Measurements from ENCODE around the gene ZHX3.

Gene ZHX3

DNA sequence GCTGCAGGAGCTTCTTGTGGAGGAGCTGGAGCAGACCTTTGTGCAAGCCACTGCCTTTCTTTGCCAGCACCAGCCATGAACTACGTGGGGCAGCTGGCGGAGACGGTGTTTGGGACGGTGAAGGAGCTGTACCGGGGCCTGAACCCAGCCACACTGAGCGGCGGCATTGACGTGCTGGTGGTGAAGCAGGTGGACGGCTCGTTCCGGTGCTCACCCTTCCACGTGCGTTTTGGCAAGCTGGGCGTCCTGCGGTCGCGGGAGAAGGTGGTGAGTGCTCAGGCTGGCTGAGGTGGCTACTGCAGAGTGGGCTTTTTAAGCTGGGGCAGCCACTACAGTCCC, 28.2 kb upstream of the ZHX3 start:
- no peak overlapping the region for H3K4me3 ChIP-seq (ENCODE audit: low read length)
- no peak for DNase-seq (ENCODE audit: low read depth)
- TF ChIP-seq, protein P1, sequence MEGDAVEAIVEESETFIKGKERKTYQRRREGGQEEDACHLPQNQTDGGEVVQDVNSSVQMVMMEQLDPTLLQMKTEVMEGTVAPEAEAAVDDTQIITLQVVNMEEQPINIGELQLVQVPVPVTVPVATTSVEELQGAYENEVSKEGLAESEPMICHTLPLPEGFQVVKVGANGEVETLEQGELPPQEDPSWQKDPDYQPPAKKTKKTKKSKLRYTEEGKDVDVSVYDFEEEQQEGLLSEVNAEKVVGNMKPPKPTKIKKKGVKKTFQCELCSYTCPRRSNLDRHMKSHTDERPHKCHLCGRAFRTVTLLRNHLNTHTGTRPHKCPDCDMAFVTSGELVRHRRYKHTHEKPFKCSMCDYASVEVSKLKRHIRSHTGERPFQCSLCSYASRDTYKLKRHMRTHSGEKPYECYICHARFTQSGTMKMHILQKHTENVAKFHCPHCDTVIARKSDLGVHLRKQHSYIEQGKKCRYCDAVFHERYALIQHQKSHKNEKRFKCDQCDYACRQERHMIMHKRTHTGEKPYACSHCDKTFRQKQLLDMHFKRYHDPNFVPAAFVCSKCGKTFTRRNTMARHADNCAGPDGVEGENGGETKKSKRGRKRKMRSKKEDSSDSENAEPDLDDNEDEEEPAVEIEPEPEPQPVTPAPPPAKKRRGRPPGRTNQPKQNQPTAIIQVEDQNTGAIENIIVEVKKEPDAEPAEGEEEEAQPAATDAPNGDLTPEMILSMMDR (conservative IDR thresholded peaks at IDR 0.05; ENCODE audit: low read depth, low read length), result no peak

DNA sequence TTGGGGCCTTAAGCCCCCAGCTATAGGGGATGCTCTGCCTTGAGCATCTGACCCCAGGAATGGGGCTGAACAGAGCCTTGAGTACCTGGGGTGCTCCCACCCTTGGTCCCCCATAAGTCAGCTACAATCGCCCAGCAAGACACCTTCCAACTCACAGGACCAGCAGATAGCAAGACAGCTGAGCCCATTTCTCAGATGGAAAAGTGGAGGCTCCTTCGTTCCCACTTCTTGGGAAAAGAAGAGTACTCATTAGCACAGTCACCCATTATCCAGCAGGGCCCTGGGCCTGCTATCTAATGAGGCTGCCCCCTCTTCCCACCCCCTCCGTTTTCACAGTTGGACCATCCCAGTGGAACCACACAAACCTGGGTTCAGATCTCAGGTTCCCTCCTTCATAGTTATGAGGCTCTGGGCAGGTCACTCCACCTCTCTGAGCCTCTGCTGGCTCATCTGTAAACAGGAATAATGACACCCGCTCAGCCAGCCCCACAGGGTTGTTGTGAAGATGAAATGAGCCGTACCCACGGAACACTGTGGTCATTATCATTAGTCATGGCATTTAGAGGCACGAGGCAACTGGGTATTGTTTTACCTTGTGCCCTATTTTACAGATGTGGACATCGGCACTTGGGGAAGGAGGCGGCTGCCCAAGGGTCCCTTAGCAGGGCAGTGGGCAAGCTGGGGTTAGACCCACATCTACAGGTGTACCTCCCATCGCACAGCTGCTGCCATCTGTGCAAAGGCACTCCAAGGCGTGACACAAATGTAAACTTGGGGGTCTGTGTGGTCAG, 27.6 kb upstream of the ZHX3 start:
- TF ChIP-seq, protein P1 (conservative IDR thresholded peaks at IDR 0.05; ENCODE audit: low read depth, low read length), result no peak
- DNase-seq (ENCODE audit: low read depth), result no peak
- H3K4me3 ChIP-seq (ENCODE audit: low read length), result no peak overlapping the region

DNA sequence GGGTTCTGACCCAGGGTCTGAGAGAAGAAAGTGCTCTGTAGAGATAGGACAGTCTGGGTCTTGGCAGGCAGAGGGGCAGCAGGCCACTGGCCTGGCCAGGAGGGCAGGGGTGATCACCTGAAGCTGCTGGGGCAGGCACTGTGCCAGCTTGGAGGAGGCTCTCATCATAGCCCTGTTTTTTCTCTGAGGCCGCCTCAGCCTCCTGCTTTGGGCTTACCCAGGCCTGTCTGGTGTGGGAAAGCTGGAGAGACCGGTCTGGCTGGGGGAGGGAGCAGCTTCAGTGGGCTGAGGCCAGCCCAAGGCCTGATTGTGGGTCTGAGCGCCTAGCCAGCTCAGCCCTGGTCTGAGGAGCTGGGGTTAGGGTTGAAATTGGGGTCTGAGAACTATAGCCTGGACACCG, 26.9 kb upstream of the ZHX3 start:
- no peak overlapping the region for H3K4me3 ChIP-seq (ENCODE audit: low read length)
- TF ChIP-seq, protein P1 (conservative IDR thresholded peaks at IDR 0.05; ENCODE audit: low read depth, low read length), result no peak

DNA sequence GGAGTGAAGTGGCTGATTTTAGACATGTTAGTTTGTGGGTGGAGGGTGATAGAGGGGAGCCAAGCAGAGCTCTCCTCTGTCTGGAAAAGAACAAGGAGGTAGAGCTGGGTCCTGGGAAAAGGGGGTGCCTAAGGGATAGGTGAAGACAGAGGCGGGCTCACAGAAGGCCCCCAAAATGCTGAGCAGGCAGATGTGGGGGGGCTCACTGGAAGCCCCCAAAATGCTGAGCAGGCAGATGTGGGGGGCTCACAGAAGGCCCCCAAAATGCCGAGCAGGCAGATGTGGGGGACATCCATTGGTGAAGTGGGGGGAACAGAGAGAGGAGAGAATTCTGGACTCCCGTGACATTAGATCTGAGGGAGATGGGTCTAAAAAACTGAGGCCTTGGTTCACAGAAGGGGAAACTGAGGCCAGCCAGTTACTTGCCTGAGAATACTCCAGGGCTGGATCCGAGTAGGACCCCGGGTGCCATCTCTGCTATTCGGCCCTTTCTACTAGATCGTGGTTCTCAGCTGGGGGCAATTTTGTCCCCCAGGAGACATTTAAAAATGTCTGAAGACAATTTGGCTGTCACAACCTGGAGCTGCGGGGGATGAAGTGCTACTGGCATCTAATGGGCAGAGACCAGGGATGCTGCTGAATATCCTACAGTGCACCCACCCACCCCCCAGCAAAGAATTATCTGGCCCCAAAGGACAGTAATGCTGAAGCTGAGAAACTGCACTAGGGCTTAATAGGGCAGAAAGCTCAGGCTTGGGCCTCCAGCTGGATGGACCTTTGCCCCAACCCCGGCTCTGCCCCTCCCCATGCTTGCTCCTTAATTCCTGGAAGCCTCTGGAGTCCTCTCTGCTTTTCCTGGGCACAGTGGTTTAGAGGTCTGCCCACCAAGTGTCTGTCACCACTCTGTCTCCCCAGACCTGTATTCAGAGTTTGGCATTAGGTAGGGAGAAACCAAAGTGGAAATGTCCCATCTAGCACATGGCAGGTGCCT, 25.2 kb upstream of the ZHX3 start:
- TF ChIP-seq, protein P1 (conservative IDR thresholded peaks at IDR 0.05; ENCODE audit: low read depth, low read length), result no peak
- no peak overlapping the region for H3K4me3 ChIP-seq (ENCODE audit: low read length)
- DNase-seq (ENCODE audit: low read depth), result no peak

More for the DNA sequence above, 26.9 kb upstream of the ZHX3 start:
- DNase-seq (ENCODE audit: low read depth), result no peak

DNA sequence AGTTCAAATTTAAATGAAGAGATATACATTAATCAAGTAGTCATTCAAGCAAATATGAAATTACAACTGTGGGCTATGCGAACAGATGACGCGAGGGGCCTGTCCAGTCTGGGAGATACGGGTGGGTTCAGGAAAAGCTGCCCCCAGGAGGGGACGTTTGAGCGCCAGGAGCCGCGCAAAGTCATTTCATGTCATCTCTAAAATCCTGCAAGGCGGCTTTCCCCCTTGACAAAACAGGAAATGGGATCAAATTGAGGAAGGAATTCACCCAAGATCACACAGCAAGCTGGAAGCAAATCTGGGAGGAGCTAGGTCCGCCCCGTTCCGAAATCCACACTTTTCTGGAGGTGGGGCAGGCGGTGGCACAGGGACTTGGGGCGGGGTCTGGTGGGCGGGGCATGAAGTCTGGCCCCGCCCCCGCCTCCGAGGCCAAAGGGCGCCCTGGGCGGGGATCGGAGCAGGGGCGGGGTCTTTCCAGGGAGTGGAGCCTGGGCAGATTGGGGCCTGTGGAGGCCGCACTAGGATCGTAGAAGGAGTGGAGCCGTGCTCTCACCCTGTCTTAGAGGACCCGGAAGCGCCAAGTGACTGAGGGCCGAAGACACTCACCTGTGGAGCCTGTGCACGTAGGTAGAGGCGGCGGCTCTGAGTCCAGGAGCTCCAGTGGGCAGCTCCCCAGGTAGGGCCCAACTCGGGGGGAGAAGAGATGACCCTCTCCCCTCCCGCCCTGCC, 23.0 kb upstream of the ZHX3 start, which contains the start of gene LPIN3:
Gene LPIN3, plus strand, starts transcription at position 495 of the 729 bp plus-strand sequence. CDS start 4,983 bp downstream, outside the sequence.
- TF ChIP-seq, protein P1 (conservative IDR thresholded peaks at IDR 0.05; ENCODE audit: low read depth, low read length), result peak; percentile 24
- DNase-seq (ENCODE audit: low read depth), result peak; percentile 27
- peak within 1 kb of the TSS; percentile 57 for H3K4me3 ChIP-seq (ENCODE audit: low read length)

DNA sequence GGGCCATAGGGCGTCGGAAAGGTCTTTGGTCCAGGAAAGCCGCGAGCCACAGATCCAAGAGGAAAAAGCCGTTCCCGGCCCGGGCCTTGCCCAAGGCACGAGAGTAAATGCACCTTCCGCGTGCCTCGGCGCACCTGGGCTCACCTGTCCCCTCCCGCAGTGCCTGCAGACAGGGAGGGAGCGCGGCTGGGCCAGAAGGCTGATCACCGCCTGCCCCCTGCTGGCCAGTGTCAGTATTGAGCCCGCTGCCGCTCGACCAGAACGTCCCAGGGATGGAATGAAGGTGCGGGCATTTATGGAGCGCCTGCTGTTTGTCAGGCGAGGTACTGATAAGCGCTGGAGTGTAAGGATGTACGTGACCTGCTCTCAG, 22.4 kb upstream of the ZHX3 start:
- no peak for DNase-seq (ENCODE audit: low read depth)
- peak overlapping the region; percentile 57 for H3K4me3 ChIP-seq (ENCODE audit: low read length)
- TF ChIP-seq, protein P1 (conservative IDR thresholded peaks at IDR 0.05; ENCODE audit: low read depth, low read length), result peak; percentile 89

Measured in retinal pigment epithelial cell (primary cell).